Erythroblast (primary cell): ENCODE results near the gene CFAP107.
A peak's percentile ranks its signal among the peaks of the same experiment; 100 is the strongest.
"Not testable (repeated sequence)": the region's sequence is repeated elsewhere in the genome, so short reads cannot be mapped to it uniquely, and the experiment has no call there.

Experiments
- DNase-seq, 2 experiments: peaks; one replicate each; lab custom pipeline; 2025; lab: John Stamatoyannopoulos, UW
- GATA1 ChIP-seq: IDR thresholded peaks from 2 replicates; pipeline ENCODE4 v1.6.1; 2011; ENCODE audit warnings: low read depth, mild to moderate bottlenecking, control low read depth, low read length, moderate library complexity
- POLR2A ChIP-seq: IDR thresholded peaks from 2 replicates; pipeline ENCODE4 v1.6.1; 2011; ENCODE audit warnings: mild to moderate bottlenecking, low read length

Gene CFAP107, protein sequence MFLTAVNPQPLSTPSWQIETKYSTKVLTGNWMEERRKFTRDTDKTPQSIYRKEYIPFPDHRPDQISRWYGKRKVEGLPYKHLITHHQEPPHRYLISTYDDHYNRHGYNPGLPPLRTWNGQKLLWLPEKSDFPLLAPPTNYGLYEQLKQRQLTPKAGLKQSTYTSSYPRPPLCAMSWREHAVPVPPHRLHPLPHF

DNA sequence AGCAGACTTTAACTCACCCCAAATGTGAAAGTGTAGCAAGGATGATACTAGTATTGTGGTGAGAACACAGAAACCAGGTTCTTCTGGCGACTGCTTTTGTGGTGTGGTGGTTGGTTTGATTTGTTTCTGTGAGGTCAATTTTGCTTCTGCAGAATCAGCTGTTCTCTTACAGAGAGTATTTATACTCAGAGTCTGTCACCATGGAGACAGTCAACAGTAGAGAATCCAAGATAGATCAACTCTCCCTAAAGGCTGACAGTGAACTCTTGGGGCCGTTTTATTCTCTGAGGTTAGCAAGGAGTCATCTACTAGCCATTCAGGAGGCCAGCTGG lies at the start of gene CFAP107:
TSS of gene CFAP107 (plus strand) at position 209 of the 332 bp plus-strand sequence. CDS start 231 bp downstream, outside the sequence.
- DNase-seq: peak in 1 of 2 experiments; percentile 13
- TF ChIP-seq POLR2A (no peak), GATA1 (no peak)

- no peak for TF ChIP-seq POLR2A
- TF ChIP-seq GATA1: no peak
Observed at GRCh38 chr1:12696658-12697057, 49.3 kb upstream of the CFAP107 start.

GRCh38 chr1:12697397-12697796 lies 48.6 kb upstream of the CFAP107 start:
- no peak for DNase-seq
- no peak for TF ChIP-seq POLR2A
- TF ChIP-seq GATA1: no peak

More at GRCh38 chr1:12696658-12697057, 49.3 kb upstream of the CFAP107 start:
- DNase-seq: no peak

DNA sequence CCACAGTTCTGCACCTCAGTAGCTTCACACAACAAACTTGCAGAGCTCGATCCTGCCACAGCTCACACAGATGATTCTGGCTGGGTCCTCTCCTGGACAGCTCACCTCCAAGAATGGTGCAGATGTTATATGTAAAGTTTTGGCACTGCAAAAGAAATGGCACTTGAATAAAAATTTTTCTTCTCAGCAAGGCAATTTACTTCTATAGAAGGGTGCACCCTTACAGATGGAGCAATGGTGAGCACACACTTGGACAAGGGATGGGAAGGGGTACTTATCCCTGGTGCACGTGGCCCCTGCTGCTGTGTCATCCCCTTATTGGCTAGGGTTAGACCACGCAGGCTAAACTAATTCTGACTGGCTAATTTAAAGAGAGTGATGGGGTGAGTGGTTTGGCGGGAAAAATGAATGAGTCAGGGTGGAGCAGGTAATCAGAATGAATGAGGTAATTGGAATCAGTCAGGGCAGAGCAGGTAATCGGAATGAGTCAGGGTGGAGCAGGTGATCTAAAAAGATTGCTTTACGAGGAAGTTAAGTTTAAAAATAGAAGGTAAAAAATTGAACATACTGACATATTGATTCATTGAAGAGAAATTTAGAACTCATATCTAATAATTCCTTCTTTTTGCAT lies 42.1 kb upstream of the CFAP107 start:
- no peak for DNase-seq
- TF ChIP-seq GATA1: no peak
- TF ChIP-seq POLR2A: no peak

- TF ChIP-seq POLR2A: no peak
- TF ChIP-seq GATA1: no peak
- DNase-seq: no peak
Observed at GRCh38 chr1:12706061-12706460, 39.9 kb upstream of the CFAP107 start.

- DNase-seq: no peak
- TF ChIP-seq POLR2A (no peak), GATA1 (no peak)
Observed at GRCh38 chr1:12708396-12709090, 37.5 kb upstream of the CFAP107 start.

DNA sequence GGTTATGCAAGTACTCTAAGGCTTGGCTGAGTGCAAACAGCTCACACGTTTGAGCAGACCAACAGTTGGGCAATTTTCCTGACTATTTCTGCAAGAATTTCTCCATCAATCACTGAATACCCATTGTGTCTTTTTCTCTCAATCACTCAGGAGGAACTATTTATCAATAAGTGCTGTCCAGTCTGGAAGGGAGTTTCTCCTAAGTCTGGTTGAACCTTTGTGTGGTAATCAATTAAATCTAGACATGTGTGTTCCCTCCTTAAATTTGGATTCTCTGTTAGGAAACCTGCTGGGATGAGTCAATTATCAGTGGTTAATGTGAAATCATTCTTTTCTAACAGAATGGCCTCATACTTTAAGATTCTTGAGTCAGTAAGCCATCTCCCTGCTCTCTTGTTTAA lies 36.9 kb upstream of the CFAP107 start:
- no peak for DNase-seq
- no peak for TF ChIP-seq POLR2A
- no peak for TF ChIP-seq GATA1

GRCh38 chr1:12709696-12710095 lies 36.3 kb upstream of the CFAP107 start:
- no peak for DNase-seq

DNA sequence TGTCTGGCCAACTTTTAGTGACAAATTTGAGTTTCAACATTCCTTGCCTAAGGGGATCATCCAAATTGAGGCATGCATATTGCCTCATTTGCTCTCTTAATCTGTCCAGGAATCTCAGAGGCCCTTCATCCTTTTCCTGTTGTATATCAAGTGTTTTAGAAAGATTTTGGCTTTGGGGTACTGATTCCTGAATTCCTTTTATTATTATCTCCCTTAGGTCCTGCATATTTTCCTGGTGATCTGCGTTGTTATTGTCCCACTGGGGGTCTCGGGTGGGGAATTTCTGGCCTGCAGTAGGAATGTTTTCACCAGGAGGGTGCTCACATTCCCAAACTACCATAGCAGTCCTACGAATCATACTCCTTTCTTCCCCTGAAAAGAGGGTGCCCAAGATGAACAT lies 34.5 kb upstream of the CFAP107 start:
- DNase-seq: no peak
- no peak for TF ChIP-seq GATA1
- TF ChIP-seq POLR2A: no peak

More at GRCh38 chr1:12709696-12710095, 36.3 kb upstream of the CFAP107 start:
- TF ChIP-seq GATA1 (no peak), POLR2A (no peak)

- TF ChIP-seq POLR2A (no peak), GATA1 (no peak)
- no peak for DNase-seq
Observed at GRCh38 chr1:12712076-12712475, 33.9 kb upstream of the CFAP107 start.

DNA sequence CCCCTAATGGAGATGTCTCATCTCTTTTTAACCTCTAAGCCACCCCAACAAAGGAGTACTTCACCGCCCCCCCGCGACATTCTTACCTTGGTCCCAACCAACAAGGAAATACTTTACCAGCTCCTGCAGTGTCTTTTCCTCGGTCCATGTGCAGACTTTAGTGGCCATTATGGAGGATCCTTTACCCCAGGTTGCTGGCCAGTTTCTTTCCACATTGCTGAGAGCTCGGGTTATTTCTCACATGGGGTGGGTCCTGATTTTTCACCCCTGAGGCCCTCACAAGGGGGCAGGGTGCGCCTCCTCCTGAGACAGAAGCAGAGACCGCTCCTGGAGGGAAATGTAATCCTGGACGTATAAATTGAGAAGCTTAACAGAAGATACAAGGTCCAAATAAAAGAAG lies 33.1 kb upstream of the CFAP107 start:
- no peak for DNase-seq
- TF ChIP-seq POLR2A (no peak), GATA1 (no peak)

DNA sequence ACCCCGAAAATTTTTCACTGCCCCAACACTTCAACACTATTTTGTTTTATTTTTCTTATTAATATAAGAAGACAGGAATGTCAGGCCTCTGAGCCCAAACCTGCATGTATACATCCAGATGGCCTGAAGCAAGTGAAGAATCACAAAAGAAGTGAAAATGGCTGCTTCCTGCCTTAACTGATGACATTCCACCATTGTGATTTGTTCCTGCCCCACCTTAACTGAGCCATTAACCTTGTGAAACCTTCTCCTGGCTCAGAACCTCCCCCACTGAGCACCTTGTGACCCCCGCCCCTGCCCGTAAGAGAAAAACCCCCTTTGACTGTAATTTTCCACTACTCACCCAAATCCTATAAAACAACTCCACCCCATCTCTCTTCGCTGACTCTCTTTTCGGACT lies 32.3 kb upstream of the CFAP107 start:
- not testable (repeated sequence) for DNase-seq

DNA sequence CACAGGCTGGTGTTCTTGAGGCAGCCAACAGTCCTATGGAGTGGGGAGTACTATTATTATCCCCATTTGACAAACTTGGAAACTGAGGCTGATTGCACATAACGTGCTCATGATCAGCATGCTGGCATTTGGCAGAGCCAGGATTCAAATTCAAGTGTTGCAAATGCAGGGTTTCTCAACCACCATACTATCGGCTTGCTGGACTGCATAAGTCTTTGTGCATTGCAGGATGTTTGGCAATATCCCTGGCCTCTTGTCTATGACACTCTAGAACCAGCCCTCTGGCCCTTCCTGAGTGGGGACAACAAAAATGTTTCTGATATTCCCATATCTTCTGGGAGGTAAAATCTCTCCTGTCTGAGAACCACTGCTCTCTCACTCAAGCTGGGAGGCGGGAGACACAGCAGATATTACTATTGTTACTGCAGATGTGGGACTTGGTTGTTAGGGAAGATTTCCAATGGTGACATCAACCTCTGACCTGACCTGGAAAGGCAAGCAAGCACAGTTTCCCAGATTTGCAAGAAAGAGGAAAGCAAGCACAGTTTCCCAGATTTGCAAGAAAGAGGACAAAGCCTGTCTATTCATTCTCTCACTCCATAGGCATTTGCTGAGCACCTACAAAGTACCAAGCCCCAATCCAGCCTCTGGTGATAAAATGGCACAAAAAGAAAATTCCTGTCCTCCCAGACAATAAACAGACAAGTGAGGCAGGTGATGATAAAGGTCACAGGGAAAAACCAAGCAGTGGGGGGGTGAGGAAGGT lies 31.1 kb upstream of the CFAP107 start:
- TF ChIP-seq POLR2A: no peak
- no peak for DNase-seq
